Activated CD4-positive, alpha-beta T cell treated with anti-CD3 and anti-CD28 coated beads, Interleukin-2, Interleukin-4, amounts not matched to agents 100 ng/mL and 50 ng/mL, durations not matched to agents 16 hours and 8 hours (primary cell): ENCODE data around the gene TBCEL.

Experiments used
- DNase-seq: peaks from one replicate; pipeline ENCODE4 v3.0.0-alpha.2; 2020; ENCODE audit warnings: low spot score

TBCEL gene

DNA sequence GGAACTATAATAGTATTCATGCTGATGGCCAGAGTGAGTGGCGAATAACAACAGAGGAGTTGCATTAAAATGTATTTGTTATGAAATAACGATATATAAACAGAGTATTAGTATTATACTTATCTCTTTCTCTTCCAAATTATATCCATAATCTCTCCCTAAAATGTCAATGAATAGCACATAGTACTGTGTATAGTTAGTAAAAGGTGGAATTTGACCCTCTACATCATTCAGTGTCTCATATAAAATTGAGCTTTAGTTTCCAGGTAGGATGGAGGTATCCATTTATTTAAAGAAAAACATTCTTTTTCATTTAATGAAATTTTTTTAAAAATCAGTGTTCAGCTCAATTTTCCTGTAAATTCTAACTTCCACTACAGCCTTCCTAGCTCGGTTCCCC is 42.7 kb downstream of the TBCEL start:
- DNase-seq: no peak

DNA sequence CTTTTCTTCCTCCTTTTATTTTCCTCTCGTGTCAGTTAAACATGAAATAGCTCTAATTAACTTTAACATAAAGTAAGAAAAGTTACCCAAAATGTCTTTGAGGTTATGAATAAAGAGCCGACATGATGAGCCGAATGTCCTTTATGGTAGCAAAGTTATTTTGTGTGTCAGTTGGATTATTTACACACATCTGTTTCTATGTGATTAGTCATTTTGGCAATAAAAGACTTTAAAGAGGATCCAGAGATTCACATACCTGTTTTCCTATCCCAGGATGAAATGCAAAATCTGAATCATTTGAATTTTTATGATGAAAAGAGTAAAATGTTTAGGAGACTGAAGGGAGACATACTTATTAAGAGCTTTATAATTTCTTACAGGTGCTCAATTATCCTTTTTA is 43.1 kb downstream of the TBCEL start:
- no peak for DNase-seq

DNA sequence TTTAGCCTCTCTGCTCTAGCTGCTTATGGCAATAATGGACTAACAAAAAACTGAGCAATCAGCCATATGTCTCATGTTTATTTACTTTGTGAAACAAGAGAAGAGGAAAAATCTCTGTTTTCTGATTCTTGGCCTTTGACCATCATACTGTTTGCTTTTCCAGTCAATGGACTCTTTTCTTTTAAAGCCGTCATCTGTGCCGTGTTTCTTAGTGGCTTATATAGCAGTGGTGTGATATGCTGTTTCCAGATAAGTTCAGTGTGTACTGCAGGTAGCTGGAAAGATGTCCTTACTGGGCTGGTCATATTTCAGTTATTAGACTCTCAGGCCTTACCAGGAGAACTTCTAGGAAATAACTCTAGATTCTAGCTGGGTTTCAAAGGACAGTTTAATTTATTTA is 43.6 kb downstream of the TBCEL start:
- DNase-seq: no peak

DNA sequence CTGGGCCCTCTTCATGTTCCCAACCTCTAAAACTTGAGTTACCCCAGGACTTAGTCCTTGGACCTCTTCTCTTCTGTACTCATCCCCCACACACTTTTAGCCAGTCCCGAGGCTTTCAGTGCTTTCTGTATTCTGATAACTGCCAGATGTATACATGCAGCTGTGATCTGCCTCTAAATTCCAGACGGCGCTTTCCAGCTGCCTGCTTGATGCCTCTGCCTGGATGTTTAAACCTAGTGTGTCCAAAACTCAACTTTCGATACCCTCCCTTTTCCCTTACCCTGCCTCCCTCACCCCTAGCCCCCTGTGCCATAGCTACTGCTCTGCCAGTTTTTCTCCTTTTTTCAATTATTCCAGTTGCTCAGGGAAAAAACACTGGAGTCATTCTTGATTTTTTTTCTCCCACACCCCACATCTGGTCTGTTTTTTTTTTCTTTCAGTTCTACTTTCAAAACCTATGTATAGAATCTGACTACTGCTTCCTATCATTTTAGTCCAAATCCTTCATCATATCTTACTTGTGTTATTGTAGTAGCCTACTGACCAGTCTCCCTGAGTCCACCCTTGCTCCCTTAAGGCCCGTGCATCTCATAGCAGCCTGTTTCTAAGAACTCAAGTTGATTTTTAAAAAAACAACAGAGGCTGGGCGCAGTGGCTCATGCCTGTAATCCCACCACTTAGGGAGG is 44.2 kb downstream of the TBCEL start:
- DNase-seq: no peak

DNA sequence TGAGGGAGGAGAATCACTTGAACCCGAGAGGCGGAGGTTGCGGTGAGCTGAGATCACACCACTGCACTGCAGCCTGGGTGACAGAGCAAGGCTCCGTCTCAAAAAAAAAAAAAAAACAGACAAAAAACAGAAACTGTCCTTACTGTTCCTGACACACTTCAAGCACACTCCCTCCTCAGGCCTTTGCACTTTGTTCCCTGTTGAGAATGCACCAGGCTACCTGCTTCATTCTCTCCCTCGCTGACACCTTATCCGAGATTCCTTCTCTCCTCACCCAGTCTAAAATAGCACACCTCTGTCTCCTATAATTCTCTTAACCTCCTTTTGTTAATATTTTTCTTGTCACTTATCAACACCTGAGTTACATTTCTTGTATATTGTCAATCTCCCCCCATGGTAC is 44.9 kb downstream of the TBCEL start:
- no peak for DNase-seq

DNA sequence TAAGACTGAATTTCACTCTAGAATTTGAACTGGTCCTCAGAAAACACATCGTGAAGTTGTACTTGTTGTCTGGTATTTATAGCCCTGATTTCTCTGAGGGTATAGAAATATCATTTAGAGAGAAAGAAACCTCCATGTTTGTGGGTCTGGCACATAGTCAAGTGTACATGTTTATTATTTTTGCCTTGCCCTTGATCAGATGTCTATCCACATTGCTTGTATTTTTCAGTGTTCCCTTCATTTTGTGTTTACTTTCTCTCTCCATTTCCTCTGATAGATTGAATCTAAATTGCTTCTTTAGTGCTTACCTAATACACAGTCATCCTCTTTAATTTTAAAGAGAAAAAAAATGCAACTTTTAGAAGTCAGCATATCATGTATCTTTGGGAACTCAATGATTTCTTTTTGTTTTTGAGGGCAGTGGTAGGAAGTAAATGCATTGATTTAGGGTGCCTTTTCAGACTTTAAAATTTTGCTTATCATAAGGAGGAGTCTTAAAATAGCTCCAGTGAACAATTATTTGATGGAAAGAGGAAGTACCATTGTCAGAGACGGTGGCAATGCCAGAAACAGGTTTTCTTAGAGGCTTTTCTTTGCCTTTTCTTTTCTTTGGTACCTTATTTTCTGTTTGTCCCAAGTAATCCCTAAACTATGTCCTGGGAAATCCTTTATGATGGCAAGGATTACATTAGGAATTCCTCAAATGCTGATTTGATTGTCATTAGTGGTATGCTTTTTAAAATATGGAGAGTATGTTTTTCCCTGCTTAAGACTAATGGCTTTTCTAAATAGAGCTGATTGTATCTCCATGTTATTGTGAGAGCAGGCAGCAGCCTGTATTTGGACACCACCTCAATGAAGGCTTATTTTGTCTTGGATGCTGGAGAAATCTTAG is 47.3 kb downstream of the TBCEL start:
- DNase-seq: no peak

DNA sequence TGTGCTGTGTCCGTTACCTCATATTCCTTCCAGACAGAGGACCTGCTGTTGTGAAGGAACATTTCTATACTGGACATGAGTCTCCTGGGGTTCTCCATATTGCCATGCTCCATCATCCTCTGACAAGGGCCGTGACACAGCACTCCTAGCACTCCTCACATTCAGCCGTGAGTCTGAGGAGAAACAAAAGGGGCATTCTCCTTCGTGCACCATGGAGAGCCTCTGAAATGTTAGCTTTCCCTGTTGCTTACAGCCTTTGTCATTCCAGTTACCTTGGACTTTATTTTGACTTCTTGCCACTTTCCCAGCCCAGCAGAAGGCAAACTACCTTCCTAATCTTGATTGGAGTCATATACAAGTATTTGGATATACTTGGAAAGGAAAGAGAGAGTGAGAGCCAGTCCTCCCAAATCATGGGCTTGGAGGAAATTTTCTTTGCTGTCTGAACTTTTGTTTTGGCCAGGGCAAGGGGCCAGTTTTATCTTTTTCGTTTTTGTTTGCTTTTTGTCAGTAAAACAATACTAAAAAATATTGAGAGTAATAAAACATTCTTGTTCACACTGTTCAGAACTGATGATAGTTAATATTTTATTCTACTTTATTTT is 48.0 kb downstream of the TBCEL start:
- no peak for DNase-seq

DNA sequence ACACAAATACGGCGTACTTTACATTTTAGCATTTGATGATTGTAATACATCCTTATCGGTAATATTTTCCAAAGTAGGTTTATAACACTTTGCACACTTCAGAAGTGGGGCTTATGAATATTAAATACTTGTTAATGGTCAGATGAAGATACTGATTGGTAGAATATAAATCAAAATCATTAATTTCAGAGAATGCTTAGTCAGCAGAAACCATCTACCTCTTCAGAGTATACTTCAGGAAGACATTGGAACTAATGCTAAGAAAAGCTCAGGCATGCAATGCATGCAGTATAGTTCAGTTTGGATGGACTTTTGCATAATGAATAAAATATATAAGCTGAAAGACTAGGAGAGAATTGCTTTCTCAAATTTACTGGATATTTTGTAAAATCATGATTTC is 57.4 kb downstream of the TBCEL start:
- DNase-seq: no peak

DNA sequence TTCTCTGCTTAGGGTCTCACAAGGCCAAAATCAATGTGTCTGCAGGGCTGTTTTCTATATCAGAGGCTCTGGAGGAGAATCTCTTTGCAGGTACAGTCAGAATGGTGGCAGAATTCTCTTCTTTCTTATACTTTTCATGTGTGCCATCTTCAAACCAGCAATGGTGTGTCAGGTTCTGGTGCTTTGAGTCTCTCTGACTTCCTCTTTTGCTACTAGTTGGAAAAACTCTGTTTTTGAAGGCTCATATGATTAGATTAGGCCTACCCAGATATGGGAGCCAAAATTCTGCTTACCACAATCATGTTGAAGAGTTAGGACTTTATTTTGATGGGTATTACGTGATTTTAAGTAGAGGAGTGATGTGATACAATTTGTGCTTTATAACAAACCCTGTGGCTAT is 58.3 kb downstream of the TBCEL start:
- DNase-seq: no peak

DNA sequence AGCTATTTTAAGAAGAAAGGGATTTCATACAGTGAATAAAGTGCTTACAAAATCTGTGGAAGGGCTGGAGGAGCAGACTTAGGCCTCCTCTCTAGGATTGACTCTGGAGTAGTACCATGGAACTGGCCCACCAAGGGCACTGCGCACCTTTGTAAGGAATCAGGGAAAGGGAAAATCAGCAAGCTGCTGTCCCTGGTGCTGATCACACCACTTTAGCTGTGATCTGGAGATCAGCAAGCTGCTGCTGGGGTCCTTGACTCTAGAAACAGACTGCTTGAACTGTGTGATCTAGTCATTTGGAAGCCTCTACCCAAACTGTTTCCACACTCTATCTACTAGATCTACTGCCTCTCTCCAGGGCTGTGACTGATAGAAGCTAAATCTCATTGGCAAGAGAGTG is 58.8 kb downstream of the TBCEL start:
- DNase-seq: no peak

DNA sequence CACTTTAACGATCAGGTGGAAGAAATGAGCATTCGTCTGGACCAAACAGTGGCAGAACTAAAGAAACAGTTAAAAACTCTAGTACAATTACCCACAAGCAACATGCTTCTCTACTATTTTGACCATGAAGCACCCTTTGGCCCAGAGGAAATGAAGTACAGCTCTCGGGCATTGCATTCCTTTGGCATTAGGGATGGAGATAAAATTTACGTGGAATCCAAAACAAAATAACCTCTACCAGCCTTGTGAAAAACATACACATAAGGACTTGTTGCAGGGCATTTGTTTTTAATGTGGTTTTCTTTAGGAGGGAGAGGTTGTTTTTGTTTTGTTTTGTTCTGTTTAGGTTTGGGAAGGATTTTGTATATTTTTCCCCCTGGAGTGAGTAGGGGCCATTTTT is 63.0 kb downstream of the TBCEL start:
- no peak for DNase-seq

DNA sequence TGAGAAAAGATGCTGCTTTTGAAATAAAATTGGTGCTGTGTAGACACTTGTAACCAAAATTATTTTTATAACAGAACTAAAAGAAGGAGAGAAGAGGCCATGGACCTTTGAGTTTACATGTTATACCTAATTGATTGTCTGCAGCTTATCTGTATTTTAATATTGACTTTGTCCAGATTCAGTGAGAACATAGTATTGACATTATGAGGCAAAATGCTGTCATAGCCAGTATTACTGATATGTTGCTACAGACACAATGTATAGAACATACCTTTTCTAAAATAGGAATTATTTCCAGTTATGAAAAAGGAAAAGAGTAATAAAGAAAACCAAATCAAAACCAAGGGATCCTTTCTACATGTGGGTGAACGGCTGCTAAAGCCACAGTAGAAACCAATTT is 65.7 kb downstream of the TBCEL start:
- DNase-seq: no peak

DNA sequence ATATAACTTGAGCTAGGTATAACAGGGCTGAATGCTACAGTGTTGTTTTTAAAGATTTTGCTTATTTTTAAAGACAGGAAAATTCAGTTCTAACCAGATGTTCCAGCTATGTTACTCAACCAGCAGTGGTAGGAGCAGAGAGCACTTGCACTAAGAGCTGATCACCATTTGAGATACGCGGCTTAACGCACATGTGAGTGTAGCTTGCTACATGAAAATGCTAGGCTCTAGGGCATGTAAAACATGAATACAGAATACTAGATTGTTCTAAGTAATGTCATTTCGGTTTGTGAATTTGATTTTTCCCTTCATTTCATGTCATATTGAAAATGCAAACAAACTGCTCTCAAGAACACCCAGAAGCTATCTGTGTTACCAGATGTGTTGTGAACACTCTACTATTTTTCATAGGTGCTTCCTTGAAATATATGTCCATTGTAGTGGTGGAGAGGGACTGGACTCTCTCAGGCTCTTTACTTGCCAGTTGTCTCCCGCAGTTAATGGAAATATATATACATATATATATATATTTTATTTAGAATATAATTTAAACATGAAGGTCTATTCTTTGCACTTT is 66.3 kb downstream of the TBCEL start:
- no peak for DNase-seq

DNA sequence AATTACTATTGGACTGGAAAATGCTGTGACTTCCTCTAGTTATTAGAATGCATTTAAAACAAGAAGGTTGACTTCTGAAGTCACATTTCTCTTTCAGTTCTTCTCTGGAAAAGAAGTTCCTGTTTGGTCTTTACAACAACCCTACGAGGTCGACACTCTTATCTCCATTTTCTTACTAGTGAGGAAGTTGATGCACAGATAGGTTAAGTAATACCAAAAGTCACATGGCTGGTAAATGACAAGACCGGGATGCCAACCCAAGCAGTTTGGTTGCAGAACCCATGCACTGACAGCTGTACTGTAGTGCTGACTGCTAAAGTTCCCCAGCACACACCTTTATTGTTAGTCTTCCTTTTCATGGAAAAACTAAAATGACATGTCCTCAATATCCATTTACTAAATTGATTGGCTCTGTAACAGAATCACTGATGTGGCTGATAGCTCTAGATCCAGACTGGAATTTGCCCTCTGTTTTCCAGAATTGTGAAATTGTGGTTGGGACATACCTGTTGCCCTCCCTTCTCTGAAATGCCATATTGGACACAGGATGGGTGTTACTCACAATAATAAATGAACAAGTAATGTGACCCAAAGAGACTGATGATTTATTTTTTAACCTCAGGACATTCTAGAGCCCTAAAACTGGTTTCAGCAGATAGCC is 67.7 kb downstream of the TBCEL start:
- no peak for DNase-seq

DNA sequence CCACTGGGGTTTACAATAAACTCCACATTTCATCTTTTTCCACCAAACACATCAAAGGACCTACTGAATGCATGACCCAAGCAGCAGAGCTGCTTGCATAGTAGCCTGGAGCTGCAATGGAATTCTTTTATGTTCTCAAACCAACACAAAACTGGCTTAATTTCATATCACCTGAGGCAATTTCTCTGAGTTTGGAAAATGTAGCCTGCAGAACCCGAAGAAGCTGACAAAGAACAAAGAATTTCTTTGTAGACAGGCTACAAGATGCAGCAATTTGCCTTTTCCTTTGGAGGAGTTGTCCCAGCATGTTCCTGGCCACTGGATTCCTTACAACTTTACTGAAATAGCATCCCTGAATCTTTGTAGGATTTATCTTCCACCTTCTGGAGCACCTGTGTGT is 71.7 kb downstream of the TBCEL start:
- DNase-seq: no peak

DNA sequence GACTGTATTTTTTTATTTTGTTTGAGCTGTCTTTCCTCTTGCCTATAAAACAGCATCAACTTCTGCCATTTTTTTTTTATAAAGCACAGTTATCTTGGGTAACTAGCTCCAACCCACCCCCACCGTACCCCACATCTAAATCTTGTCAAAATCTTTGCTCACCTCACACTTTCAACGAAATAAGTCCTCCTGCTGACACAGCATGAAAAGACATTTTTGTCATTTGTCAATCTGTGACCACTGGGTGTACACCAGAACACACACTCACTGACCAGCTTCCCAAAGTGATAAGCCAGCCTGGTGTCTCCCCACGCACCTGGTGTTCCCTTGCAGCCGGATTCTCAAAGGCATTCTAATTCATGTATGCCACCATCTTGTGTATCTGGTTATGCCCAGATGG is 75.5 kb downstream of the TBCEL start:
- no peak for DNase-seq

DNA sequence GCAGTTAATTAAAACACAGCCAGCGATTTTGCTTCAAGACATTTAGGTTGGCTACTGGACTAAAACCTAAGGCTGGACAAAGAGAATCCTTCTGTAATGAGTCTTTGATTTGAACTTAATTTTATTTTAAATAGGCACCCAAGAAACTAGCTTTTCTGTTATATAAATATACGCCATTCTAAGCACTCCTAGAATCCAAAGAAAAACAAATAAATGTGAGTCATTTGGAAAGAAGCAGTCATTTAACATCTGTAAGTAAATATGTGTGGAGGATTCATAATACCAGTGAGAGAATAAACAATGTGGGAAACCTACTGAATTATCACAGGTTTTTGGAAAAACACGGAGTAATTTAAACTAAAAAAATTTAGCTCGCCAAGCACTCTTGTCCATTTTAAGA is 76.0 kb downstream of the TBCEL start:
- DNase-seq: no peak

DNA sequence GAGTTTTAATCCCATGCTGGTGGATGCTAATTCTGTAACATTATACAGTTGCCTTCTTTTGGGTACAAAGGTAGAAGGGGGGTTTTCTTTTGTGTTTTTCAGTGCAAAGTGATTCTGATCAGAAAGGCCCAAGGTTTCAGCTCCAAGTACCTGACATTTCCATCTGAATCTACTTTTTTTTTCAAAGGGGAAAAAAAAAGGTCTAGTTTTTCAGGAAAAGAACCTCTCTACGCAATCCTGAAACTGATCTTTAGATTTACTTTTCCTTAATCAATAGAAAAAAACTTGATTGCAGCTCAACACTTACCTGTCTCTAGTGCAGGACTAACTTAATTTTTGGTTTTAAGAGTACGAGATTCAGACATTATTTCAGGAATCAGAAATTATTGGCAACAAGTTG is 77.0 kb downstream of the TBCEL start, which contains the start of gene TECTA:
TECTA (plus strand) TSS at position 301 of the 400 bp plus-strand sequence. CDS start 1,423 bp downstream, outside the sequence.
- DNase-seq: no peak

DNA sequence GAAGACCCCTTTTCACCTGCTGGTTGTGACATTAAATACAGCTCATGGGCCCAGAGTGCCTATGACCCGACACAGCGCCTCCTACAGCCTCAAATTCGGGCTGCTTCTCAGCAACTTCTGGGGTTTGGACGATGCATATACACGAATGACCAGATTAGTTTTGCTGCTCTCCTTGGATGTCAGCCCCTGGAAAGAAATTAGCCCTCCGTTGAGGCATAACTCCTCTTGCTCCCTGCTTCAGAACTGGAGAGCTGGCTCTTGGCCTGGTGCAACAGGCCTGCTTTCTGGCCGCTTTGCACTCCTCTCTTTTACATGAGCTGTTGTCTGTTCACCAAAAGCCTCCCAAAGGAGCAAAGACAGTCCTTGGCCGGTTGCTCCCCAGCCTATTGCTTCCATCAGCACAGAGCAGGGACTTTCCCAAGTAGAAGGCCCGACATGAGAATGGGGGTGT is 80.4 kb downstream of the TBCEL start:
- DNase-seq: no peak

DNA sequence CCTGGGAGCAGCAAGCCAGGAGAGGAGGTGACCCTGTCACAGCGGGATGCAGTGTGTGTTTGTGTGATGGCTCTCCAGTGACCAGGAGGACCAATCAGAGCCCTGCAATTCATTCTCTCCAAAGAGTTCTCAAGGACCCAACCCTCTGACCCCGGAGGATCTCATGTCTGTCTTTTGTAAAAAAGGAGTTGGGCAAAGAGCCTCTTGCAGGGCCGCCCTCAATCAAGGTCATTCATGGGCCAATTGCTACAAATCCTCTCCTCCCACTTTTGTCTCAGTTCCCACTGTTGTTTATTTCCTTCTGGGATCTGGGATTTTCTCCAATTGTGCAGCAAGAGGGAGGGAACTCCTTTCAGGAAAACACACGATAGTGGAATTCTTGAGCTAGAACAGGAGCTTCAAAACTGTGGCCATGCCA is 81.2 kb downstream of the TBCEL start:
- no peak for DNase-seq

DNA sequence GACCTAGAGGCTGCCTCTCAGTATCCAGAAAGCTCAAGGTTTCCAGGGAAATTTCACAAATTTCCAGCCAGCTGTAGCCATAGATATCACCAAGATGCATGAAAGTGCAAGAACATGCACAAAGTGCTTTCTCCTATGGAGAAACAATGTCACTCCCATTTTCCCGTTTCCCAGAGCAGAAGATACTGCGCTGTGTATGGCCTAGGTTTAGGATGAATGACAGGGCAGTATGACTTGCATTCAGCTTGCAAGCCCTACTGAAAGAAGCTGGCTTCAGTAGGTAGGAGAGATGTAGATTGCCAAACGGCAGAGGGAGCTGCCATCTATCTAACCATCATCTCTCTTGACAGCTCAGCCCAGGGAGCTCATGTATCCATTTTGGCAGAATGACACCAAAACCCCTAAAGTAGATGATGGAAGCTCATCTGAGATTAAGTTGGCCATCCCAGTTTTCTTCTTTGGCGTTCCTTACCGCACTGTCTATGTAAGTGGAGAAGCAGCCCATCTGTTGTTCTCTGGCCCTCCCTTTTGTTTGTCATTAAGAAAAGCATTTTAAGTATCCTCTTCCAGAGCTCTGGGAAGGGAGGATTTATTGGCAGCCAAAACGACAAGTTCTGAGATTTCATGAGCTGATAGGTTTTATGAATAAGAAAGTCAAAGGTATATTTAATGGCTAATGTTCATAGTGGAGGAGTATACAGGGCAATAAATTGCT is 81.7 kb downstream of the TBCEL start:
- DNase-seq: no peak
